HT1080 (cell line): ENCODE data around the gene CROCC2. TPM values are rescaled to one million over a fixed set of nuclear protein-coding genes. Genes with fewer than 3 reads are reported as not detected.

Experiments used
- DNase-seq: peaks from one replicate; pipeline ENCODE4 v3.0.0-alpha.2; 2015; ENCODE audit warnings: low read depth
- total RNA-seq: library from RNA; depleted of rRNA; stranded (reverse); fragments of >200 nt; shearing (Covaris generic); gene quantifications from 2 replicates; pipeline ENCODE4 v1.2.3, GENCODE V29; 2014

The CROCC2 gene
- total RNA-seq, 1 experiment from 2014 or later: not detected

DNA sequence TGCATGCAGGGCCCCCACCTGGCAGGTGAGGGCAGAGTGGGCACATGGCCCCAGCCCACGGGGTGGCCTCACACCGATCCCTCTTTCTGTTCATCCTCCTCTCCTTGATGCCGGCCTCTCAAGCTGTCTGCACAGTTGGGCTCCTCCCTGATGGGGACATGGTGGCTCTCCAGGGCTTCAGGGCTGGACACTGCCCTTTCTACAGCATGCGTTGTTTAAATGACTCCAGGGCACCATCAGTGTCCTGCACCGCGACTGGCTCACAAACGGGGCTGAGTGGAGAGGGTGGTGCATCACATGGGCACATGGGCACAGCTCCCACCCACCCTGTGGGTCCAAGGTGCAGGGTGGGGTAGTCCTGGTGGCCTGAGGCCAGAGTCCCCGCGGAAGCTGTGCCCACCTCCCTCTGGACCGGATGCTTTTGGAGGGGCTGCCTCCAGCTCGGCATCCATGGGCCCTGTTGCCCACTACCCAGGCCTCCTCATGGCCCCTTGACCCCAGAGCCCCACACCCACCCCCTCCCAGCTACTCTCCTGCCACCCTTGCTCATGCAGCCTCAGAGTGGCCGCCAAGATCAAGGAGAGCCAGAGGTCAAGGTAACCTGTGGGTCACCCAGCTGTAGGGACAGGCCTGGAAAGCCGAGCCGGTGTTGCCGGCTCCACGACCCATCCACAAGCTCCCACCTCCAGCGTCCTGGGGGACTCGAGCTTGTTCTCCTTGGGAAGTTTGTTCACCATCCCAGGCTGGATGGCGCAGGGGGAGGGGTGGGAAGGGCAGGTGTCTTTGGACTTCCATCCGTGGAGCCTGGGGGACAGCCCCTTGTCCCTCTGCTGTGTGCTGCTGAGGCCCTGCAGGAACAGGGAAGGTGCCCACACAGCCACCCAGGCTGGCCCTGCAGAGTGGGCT, 80.0 kb downstream of the CROCC2 start:
- DNase-seq: no peak

DNA sequence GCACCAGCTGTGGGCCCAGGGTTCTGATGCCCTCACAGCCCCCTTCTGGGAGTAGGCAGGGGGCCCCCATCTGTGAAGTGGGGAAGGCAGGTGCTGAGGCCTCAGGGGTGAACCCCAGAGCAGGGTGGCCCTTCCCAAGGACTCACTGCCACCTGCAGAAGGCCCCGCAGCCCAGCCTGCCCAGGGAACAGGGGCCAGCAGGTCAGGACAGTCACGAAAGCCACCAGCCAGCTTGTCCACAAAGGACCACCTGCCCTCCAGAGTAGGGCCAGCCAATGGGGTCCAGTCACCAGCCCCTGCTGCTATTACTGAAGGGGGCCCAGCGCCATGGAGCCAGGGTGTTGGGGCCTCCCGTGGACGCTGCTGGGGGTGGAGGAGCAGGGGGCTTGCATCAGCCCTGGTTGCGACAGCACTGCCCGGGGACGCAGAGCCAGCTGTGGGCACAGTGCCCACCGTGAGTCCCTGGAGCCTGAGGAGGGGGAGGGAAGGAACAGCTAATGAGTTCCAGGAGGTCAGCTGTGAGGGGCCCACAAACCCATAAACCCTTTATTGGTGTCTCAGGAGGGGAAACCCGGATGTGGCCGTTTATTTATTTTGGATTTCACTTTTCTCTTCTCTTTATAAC, 80.8 kb downstream of the CROCC2 start:
- DNase-seq: peak; percentile 48

DNA sequence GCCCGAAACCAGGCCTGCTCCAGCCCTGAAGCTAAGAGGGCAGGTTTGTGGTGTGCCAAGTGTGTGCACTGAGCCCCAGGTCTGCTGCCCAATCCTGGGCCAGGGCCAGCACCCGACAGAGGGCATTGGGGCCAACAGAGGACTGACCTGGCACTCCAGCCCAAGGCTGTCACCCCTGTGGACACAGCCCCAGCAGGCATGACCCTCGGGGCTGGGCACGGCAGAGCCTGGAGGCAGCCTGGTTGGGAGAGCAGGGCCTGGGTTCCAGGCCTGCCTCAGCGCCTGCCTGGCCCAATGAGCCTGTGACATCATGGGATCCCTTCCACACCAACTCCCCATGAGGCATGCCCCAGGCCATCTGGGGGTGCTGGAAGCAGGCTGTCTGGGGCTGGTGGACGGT, 81.5 kb downstream of the CROCC2 start:
- no peak for DNase-seq

DNA sequence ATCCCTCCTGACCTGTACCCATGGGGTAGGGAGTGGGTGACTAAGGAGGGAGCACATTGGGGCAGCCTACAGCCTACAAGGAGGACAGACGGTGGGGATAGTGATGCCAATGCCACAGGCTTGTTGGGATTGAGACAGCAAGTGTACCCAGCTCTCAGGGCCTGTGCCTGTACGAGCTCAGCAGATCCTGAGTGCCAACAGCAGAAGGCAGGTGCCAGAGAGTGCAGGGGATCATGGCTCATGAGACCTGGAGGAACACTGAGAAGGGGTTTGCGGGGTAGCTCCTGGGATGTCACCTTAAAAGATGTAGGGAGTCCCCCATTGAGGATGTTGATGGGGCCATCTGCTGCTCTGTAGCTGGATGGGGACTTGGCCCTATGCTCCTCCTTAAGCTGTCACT, 82.0 kb downstream of the CROCC2 start:
- no peak for DNase-seq

DNA sequence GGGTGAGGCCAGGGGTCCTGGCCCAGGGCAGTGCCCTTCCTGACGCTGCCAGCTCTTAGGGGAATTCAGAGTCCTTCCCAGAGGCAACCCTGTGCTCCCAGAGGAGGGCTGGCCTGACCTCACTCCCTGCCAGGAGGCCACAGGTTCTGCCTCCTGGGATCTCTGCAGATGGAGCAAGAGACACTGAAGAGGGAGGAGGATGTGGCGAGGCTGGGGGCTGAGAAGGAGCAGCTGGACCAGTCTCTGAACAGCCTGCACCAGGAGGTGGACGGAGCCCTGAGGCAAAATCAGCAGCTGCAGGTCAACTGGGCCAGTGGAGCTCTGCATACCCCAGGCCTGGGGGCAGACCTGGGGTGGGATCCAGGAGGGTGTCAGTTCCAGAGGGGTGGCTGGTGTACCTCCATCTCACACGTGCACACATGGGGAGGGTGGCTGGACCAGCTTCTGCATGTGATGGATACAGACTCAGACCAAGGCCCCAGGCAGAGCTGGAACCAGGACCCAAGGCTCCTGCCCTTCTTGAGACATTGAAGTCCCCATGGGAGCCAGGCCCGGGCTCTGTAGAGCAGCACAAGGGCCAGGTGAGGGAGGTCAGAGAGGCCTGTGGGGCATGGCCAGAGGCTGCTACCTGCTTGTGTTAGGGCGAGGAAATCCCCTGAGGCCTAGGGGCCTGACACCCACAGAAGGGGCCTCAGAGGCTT, 82.6 kb downstream of the CROCC2 start:
- DNase-seq: no peak

GRCh38 chr2:240989451-240990265, 83.5 kb downstream of the CROCC2 start:
- peak; percentile 40 for DNase-seq

DNA sequence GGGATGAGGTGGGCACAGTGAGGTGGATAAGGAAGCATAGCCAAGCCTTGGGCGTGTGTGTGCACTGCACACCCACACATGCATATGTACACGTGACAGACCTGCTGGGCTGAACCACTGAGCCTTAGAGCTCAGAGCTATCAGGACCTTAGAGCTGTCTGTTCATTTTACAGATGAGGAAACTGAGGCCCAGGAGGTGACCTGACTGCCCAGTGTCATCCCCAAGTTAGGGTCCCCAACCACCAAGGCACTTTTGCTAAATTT, 84.1 kb downstream of the CROCC2 start:
- DNase-seq: no peak

- DNase-seq: no peak
Measured at GRCh38 chr2:240990726-240991377, 84.7 kb downstream of the CROCC2 start.

DNA sequence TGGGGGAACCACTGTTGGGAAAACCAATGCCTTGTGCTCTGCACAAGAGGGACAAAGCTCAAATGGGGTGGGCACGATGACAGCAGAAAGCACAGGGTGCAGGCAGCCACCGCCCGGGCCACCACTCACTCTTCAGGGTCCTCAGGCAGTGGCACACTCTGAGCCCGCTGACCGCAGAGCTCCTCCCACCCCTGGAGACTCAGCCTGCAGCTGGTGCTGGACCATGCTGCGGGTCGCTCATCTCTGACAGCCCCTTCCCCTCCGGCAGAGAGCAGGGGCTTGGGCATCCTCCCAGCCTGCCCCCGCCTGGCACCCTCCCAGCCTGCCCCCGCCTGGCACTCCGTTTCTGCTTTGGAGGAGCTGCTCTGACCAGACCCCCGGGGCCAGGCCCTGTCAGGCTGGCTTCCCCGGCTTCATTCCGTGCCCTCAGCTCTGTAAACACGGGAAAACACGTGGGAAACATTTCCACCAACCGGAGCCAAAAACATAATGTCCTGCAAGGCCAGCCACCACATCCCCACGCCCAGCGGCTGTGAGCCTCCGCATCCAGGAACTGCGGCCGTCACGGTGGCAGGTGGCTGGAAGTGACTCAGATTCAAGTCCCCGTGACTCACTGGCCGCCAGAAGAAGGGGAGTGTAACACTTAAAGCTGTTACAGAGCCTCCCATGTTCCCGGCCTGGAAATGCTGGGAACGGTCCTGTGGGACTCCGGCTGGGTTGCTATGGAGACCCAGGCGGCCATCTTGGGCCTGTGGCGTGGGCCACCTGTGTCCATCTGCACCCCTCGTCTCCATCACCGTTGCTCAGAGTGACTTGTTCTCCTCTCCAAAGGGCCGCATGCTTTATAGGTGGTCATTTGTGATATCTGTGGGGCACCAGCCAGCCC, 85.5 kb downstream of the CROCC2 start:
- DNase-seq: peak; percentile 99

- DNase-seq: no peak
Measured at GRCh38 chr2:240992572-240993291, 86.6 kb downstream of the CROCC2 start.

DNA sequence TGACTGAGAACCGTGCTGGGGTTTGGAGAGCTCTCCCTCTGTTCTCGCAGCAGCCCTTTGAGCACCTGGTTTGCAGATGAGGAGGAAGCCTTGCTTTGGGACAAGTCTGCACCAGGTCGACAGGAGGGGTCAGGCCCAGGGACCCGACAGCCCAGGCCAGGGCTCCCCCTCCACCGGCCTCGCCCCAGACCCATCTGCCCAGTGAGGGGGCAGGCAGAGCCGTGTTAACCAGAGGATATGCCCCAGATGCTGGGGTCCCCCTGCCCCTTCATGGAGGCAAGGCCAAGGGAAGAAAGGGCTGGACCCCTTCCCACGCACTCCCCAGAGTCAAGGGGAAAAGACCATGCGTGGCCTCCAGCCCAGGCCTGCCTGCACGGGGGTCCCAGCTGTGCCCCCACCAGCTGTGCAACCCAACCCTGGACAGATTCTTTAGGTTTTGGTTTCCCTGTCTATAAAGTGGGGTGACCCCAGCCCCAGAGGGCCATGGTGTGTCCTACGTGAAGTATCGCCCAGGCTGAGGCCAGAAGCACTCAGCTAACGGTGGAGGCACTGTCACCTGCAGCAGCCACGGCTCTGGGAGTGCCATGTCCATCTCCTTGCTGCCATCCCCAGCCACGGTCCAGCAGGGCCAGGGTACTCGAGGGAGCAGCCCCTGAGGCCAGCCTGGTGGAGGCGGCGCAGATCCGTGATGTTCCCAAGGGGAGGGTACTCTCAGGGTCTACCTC, 87.5 kb downstream of the CROCC2 start:
- DNase-seq: no peak

DNA sequence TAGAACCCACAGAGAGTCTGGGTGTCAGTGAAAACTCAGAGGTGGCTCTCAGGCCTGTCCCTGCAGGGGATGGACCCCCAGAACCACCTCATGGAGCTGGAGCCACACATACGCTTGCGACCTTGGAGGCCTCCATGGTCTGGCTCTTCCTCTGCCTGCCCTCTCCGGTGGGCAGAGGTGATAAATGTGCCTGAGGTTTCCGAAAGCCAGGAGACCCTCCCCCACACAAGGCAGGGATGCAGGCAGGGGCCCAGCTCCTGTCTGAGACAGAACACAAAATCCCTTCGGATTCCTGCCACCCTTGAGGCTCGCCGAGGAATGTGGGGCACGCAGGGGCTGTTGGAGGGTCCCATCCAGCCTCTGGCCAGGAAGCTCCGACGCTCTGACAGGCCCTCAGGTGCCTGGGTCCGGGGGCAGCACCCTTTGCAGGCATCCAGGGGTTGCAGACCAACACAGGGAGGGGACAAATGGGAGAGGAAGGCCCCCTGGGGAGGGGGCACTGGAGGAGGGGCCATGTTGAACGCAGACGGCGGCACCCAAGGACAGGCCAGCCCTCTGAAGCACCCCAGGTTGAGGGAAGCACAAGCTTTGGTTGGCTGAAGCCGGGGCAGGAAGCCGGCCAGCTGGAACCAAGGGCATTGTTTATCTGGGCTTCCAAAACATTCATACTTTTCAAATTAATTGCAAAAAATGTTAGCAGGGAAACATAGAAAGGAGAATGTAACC, 88.2 kb downstream of the CROCC2 start:
- DNase-seq: no peak

DNA sequence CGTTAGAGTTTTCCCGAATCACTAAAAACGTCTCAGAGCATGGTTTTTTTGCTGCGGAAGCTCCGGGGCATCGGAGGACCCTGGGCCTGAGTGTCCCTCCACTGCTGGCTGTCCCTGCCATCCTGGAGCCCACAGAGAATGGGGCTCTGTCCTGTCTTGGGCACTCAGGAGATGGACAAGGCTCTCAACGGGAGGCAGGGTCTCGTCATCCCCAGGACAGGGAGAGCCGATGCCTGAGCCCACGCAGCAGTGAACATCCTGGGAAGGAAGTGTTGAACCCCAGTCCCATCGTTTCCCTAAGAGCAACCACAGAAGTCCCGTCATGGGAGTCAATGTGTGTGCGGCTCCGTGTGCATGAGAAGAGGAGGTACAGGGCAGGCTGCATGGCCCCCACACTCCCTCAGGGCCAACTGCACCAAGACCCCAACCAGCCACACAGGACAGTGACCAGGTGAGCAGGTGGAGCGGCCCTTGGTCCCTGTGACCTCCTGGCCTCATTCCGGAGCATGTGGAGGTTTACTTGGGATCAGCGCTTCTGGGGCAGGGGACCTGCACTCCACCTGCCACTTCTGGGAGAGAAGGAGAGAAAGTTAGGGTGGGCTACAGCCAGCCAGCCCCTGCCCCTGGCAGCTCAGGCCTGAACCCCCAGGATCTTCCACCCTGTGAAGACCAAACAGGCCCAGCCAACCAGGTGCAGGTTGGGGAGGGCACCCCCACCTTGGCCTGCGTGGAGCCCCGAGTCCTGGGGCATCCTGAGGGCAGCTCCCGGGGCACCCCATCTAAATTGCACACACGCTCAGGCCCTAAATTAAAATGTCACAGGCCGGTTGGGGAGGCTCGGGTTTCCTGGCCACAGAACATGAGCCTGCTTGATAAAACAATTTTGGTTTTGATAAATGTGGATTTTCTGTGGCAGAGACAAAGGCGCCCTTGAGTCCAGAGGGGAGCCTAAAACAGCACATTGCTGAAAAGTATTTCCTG, 89.2 kb downstream of the CROCC2 start:
- DNase-seq: no peak

DNA sequence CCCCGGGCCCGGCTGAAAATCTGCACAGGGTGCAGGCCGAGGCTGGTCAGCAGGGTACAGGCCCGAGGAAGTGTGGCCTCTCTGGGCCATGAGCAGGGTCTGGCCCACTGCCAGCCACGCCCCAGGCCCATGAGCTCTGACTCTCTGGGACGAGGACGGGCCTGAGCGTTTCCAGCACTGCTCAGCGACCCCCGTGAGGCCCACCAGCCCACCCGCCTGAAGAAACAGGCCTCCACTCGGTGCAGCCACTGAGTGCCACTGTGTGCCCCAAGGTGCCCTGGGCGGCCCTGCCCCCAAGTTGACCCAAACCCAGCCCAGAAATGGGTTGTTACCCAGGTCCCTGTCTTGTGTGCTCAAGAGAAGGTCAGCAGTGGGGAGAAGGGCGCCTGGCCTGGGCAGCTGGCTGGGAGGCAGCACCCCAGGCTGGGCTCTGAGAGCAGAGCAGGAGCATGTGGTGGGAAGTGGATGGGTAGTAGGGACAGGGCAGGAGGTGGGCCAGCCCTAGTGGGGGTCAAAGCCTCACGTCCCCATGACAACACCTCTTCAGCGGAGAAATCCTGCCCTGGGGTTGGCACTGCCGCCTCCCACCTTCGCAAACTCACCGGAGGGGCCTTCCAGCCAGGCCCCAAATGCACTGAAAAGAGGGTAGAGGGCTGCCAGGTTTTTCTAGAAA, 90.2 kb downstream of the CROCC2 start:
- DNase-seq: no peak

- no peak for DNase-seq
Measured at GRCh38 chr2:240996834-240997140, 90.7 kb downstream of the CROCC2 start.

DNA sequence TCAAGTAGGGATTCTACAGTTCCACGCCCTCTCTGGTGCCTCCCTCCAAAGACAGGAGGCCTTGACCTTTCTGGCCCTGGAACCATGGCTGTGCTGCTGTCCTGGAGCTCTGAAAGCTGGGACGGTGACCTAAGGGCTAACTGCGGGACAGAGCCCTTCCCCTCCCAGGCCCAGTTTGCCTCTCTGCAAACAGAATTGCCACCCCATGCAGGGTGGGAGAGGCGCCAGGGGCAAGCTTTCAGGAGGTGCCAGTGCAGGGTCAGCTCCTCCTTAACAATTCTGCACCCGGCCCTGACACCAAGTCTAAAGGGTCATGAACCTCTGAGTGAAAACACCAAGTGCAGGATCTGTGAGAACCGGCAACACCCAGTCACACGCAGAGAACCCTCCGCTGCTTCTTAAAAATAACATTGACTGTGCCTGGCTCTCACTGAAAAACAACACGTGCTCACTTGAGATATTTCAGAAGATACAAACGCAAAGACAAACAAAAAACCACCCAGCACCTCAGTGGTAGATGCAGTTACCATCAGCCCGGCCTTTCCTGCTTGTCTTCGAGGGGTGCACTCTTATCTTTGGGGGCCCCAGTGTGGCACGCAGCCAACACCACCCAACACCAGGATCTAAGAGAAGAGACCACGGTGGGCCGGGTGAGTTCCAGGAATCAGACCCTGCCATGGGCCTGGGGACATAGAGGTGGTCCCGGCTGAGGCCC, 91.2 kb downstream of the CROCC2 start:
- no peak for DNase-seq
